Lower lobe of right lung (tissue), 2 donors: ENCODE results near the gene ERVMER34-1. TPM values are rescaled to one million over a fixed set of nuclear protein-coding genes. Genes with fewer than 3 reads are reported as not detected.

Source experiments
- ATAC-seq, 2 donors: fragments of 200-7000 bp; cut with Tn5 transposase; one replicate each; pipeline ENCODE4 v1.9.1; 2020 to 2022; ENCODE audit warnings: mild to moderate bottlenecking in 2 of 2, moderate library complexity in 2 of 2
- DNase-seq: peaks from one replicate; pipeline ENCODE4 v3.0.0-alpha.2; 2020
- H3K27ac ChIP-seq: fragments of 200-600 bp; one replicate; pipeline ENCODE4 v1.8.0; 2022
- H3K27me3 ChIP-seq: fragments of 200-600 bp; one replicate; pipeline ENCODE4 v1.8.0; 2022; ENCODE audit warnings: low read depth
- H3K36me3 ChIP-seq: fragments of 200-600 bp; one replicate; pipeline ENCODE4 v1.8.0; 2022; ENCODE audit warnings: mild to moderate bottlenecking
- H3K4me1 ChIP-seq: fragments of 200-600 bp; one replicate; pipeline ENCODE4 v1.8.0; 2022
- H3K4me3 ChIP-seq: fragments of 200-600 bp; one replicate; pipeline ENCODE4 v1.8.0; 2022; ENCODE audit warnings: mild to moderate bottlenecking
- H3K9me3 ChIP-seq: fragments of 200-600 bp; one replicate; pipeline ENCODE4 v1.8.0; 2022
- intact Hi-C: fragments of 100-400 bp; cut with DNase I; formaldehyde crosslinking; loops from one replicate; pipeline ENCODE4 v1.11.0; 2022
- total RNA-seq: library from RNA; stranded (reverse); fragmentation: NEBNext Ultra II Directional; extraction: Animal tissue kit (Norgen Biotek cat#: 25700); gene quantifications from one replicate; pipeline ENCODE4 v1.2.1, GENCODE V29; 2021
- TF ChIP-seq, protein P1 (sequence below): fragments of 200-600 bp; IDR thresholded peaks from one replicate; pipeline ENCODE4 v1.8.0; 2022; ENCODE audit warnings: antibody characterized with exemption, mild to moderate bottlenecking
- donor health status: DM: no; HTN: yes; CAD: no; lungs with severe emphysema.

Gene ERVMER34-1
- total RNA-seq, 1 donor from 2014 or later, result 1.5 TPM

DNA sequence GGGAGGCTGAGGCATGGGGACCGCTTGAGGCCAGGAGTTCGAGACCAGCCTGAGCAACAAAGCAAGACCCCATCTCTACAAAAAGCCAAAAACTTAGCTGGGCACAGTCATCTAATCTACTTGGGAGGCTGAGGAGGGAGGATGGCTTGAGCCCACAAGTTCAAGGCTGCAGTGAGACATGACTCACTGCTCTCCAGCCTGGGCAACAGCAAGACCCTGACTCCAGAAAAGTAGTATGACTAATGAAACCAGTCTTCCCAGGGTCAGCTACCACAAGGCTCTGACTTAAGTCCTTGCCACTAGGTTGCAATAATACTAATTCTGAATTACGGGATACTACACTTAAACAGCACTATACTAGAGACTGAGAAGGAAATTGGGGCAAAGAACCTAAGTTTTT, 33.1 kb downstream of the ERVMER34-1 start:
- H3K4me1 ChIP-seq, result peaks cover 35% of the 10 kb centered on the region
- no peak for ATAC-seq
- no peak overlapping the region for H3K4me3 ChIP-seq
- H3K27ac ChIP-seq, result no peak overlapping the region
- intact Hi-C loops, result no loop called here
- peaks cover 20% of the 10 kb centered on the region for H3K36me3 ChIP-seq
- H3K9me3 ChIP-seq, result no peaks in the 10 kb centered on the region
- H3K27me3 ChIP-seq, result no peaks in the 10 kb centered on the region
- DNase-seq, result no peak
- TF ChIP-seq, protein P1, sequence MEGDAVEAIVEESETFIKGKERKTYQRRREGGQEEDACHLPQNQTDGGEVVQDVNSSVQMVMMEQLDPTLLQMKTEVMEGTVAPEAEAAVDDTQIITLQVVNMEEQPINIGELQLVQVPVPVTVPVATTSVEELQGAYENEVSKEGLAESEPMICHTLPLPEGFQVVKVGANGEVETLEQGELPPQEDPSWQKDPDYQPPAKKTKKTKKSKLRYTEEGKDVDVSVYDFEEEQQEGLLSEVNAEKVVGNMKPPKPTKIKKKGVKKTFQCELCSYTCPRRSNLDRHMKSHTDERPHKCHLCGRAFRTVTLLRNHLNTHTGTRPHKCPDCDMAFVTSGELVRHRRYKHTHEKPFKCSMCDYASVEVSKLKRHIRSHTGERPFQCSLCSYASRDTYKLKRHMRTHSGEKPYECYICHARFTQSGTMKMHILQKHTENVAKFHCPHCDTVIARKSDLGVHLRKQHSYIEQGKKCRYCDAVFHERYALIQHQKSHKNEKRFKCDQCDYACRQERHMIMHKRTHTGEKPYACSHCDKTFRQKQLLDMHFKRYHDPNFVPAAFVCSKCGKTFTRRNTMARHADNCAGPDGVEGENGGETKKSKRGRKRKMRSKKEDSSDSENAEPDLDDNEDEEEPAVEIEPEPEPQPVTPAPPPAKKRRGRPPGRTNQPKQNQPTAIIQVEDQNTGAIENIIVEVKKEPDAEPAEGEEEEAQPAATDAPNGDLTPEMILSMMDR, result no peak

DNA sequence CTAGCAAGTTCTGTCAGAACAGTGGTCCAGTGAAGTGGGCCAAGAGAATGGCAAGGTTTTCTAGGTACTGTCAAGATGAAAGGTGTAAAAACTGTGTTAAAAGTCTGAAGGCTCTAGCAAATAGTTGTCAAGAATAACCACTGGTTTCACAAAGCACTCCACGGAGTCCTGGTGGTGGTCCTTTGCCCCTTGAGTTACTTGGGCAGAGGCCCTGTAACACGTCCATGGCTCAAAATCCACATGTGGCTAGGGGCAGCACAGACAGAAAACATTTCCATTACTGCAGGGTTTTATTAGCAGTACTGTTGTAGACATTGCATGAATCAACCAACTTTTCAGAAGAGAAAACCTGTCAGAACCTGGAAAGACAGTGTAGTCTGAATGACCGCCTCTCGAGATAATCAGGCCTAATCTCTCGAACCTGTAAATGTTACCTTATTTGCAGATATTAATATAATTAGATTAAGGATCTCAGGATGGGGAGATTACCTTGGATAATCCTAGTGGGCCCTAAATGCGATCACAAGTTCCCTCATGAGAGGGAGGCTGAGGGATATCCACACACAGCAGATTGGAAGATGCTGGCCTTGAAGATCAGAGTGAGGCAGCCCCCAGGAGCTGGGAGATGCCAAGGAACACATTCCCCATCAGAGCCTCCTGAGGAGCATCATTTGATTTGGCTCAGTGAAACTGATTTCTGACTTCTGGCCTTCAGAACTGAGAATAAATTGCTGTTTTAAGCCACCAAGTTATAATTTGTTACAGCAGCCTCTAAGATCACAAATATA, 34.7 kb downstream of the ERVMER34-1 start:
- no peak for ATAC-seq
- H3K27ac ChIP-seq, result no peak overlapping the region
- H3K27me3 ChIP-seq, result no peaks in the 10 kb centered on the region
- H3K4me3 ChIP-seq, result no peak overlapping the region
- DNase-seq, result no peak
- peaks cover 28% of the 10 kb centered on the region for H3K4me1 ChIP-seq
- H3K36me3 ChIP-seq, result peaks cover 20% of the 10 kb centered on the region
- intact Hi-C loops, result no loop called here
- no peaks in the 10 kb centered on the region for H3K9me3 ChIP-seq
- TF ChIP-seq, protein P1, result no peak

DNA sequence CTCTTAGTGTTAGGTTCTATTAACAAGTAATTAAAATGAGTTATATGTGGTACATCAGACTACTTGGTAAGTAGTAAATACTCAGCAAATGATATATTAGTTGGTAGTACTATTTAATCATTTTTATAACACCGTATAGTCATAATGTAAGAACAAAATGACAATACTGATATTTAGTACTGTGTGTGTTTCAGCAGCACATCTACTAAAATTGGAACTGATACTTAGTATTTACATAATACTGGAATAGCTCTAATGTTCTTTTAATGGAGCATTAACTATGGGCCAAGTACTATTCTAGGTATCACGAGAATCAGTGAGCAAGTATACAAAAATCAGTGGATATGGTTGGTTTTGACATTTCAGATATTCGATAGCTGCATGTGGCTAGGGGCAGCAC, 35.3 kb downstream of the ERVMER34-1 start:
- DNase-seq (no peak), ATAC-seq (no peak)
- Histone ChIP-seq H3K27me3 (no peaks in the 10 kb centered on the region), H3K4me3 (no peak overlapping the region), H3K9me3 (no peaks in the 10 kb centered on the region), H3K36me3 (peaks cover 20% of the 10 kb centered on the region), H3K27ac (no peak overlapping the region), H3K4me1 (peaks cover 25% of the 10 kb centered on the region)
- TF ChIP-seq, protein P1, result no peak
- intact Hi-C loops, result no loop called here

DNA sequence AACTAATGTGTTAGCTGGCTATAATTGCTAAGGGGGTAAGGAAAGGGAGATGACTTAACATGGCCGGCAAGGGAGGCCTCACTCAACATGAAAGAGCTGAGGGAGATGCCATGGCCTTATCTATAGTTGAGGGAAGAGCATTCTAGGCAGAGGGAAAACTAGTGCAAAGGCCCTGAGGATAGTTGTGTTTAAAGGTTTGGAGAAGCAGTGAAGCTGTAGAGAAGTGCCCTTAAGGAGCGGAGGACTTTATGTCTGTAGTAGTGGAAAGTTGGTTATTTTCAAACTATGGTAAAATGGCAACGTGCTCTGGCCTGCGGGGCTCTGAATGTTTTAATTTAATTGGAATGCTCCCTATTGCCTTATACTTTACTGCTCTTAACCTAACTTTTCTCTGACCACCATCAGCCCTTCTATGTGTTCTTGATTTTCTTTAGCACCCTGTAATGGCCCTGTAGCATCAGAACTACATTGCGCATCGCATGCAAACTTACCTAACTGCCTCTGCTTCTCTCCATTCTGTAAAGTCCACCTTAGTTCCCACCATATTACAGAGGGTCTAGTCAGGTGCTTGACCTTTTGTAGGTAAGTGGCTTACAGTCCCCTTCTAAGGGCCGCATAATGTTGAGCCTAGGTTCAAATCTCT, 35.8 kb downstream of the ERVMER34-1 start:
- Histone ChIP-seq H3K27ac (no peak overlapping the region), H3K4me3 (no peak overlapping the region), H3K4me1 (peaks cover 25% of the 10 kb centered on the region), H3K27me3 (no peaks in the 10 kb centered on the region), H3K36me3 (peaks cover 19% of the 10 kb centered on the region), H3K9me3 (no peaks in the 10 kb centered on the region)
- intact Hi-C loops, result no loop called here
- TF ChIP-seq, protein P1, result no peak
- DNase-seq (no peak), ATAC-seq (no peak)

DNA sequence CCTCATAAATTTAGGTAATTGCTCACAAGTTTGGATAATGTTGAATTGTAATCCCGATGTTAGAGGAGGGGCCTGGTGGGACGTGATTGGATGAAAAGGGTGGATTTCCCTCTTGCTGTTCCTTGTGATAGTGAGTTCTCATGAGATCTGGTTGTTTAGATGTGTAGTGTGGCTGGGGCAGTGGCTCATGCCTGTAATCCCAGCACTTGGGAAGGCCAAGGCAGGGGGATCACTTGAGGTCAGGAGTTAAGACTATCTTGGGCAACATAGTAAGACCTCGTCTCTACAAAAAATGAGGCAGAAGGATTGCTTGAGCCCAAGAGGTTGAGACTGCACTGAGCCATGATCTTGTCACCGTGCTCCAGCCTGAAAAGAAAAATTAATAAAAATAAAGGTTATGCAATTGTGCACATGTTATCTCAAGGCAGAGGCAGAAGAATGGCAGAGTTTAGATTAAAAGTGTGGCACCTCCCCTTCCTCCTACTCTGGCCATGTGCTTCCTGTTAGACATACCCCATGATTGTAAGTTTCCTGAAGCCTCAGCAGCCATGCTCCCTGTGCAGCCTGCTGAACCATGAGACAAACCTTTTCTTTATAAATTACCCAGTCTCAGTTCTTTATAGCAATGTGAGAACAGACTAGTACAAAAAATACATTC, 36.5 kb downstream of the ERVMER34-1 start:
- DNase-seq (no peak), ATAC-seq (no peak)
- no peaks in the 10 kb centered on the region for H3K27me3 ChIP-seq
- no peak overlapping the region for H3K27ac ChIP-seq
- intact Hi-C loops, result no loop called here
- H3K36me3 ChIP-seq, result peaks cover 16% of the 10 kb centered on the region
- TF ChIP-seq, protein P1, result no peak
- peaks cover 25% of the 10 kb centered on the region for H3K4me1 ChIP-seq
- no peak overlapping the region for H3K4me3 ChIP-seq
- H3K9me3 ChIP-seq, result no peaks in the 10 kb centered on the region
